Measurements from ENCODE around the gene PORCN. TPM values are rescaled to one million over a fixed set of nuclear protein-coding genes. Genes with fewer than 3 reads are reported as not detected.

PORCN gene
- total and polyA plus RNA-seq, 2 of the 13 experiments (the other 11 are each of a cell fraction or from before 2014, with no cell fraction given) = 3.9 to 5.8 TPM

DNA sequence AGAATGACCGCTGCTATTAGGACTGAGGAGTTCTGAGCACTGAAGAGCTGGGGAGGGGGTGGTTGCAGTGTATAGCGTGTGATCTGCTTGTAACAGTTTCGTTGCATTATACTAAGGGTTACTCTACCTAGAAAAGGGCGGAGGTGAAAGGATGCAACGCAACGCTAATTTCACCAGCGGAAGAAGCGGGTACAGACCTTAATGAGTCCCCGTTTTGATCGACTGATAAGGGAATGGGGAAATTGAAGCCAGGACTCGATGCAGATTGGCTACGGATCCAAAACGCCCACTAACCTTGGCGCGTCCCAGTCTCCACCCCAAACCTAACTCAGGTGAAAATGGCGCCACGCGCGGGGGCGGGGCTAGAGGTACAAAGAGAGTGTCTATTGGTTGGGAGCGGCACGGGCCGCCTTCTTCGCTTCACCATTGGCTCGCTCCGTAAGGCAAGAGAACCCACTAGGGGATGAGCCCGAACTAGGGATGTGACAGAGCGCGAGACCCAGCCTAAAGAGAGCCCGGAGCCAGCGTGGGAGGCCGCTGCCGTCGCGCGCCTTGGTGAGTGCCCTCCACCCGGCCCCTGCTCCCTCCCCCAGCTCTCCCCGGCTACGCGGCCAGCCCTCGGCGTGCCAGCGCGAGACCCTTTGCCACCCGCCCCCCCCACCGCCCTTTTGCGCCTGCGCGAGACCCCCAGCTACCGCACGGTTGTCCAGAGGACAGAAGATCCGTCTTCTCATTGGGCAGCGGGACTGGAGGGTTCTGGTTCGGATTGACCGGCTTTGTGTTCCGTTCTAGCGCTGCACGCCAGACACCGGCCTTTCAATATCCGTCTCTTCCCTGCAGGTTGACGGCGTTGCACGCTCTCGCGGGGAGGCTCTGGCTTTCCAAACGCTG is 12.8 kb downstream of the PORCN start, which contains the start of gene EBP (continued):
- TF ChIP-seq SRSF4 (IDR thresholded peaks at IDR 0.05; ENCODE audit: low read depth, low read length, poor library complexity, severe bottlenecking) (no peak), ZFP37 (CRISPR knock-in tag; IDR thresholded peaks at IDR 0.05; ENCODE audit: borderline replicate concordance) (no peak), EZH2 (conservative IDR thresholded peaks at IDR 0.05; ENCODE audit: low read depth, low read length) (no peak), ZNF577 (CRISPR knock-in tag; IDR thresholded peaks at IDR 0.05; ENCODE audit: borderline replicate concordance, low read depth) (no peak), ZNF33A (CRISPR knock-in tag; IDR thresholded peaks at IDR 0.05; ENCODE audit: borderline replicate concordance) (no peak), ZNF891 (CRISPR knock-in tag; IDR thresholded peaks at IDR 0.05) (no peak), NR2F2 (IDR thresholded peaks at IDR 0.05; ENCODE audit: borderline replicate concordance, low read depth) (no peak), ZNF124 (CRISPR knock-in tag; IDR thresholded peaks at IDR 0.05) (no peak), LCORL (IDR thresholded peaks at IDR 0.05) (no peak), LCORL (CRISPR knock-in tag; IDR thresholded peaks at IDR 0.05) (no peak), IRX3 (CRISPR knock-in tag; IDR thresholded peaks at IDR 0.05; ENCODE audit: borderline replicate concordance, low read depth) (no peak), ZNF841 (CRISPR knock-in tag; IDR thresholded peaks at IDR 0.05; ENCODE audit: borderline replicate concordance) (no peak), ISX (CRISPR knock-in tag; conservative IDR thresholded peaks at IDR 0.05) (no peak), PHF5A (CRISPR knock-in tag; IDR thresholded peaks at IDR 0.05; ENCODE audit: low read depth, unreplicated experiment) (no peak), HDAC6 (IDR thresholded peaks at IDR 0.05; ENCODE audit: low read depth, low read length) (no peak), ZNF432 (CRISPR knock-in tag; IDR thresholded peaks at IDR 0.05; ENCODE audit: borderline replicate concordance) (no peak), SATB2 (CRISPR knock-in tag; IDR thresholded peaks at IDR 0.05) (no peak), PHF8 (CRISPR knock-in tag; IDR thresholded peaks at IDR 0.05) (peak; percentile 51), ETV6 (CRISPR knock-in tag; conservative IDR thresholded peaks at IDR 0.05) (no peak)
- TF ChIP-seq, protein P1, sequence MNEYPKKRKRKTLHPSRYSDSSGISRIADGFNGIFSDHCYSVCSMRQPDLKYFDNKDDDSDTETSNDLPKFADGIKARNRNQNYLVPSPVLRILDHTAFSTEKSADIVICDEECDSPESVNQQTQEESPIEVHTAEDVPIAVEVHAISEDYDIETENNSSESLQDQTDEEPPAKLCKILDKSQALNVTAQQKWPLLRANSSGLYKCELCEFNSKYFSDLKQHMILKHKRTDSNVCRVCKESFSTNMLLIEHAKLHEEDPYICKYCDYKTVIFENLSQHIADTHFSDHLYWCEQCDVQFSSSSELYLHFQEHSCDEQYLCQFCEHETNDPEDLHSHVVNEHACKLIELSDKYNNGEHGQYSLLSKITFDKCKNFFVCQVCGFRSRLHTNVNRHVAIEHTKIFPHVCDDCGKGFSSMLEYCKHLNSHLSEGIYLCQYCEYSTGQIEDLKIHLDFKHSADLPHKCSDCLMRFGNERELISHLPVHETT (CRISPR knock-in tag; conservative IDR thresholded peaks at IDR 0.05) = no peak
- TF ChIP-seq, protein P2, sequence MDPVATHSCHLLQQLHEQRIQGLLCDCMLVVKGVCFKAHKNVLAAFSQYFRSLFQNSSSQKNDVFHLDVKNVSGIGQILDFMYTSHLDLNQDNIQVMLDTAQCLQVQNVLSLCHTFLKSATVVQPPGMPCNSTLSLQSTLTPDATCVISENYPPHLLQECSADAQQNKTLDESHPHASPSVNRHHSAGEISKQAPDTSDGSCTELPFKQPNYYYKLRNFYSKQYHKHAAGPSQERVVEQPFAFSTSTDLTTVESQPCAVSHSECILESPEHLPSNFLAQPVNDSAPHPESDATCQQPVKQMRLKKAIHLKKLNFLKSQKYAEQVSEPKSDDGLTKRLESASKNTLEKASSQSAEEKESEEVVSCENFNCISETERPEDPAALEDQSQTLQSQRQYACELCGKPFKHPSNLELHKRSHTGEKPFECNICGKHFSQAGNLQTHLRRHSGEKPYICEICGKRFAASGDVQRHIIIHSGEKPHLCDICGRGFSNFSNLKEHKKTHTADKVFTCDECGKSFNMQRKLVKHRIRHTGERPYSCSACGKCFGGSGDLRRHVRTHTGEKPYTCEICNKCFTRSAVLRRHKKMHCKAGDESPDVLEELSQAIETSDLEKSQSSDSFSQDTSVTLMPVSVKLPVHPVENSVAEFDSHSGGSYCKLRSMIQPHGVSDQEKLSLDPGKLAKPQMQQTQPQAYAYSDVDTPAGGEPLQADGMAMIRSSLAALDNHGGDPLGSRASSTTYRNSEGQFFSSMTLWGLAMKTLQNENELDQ (CRISPR knock-in tag; IDR thresholded peaks at IDR 0.05; ENCODE audit: borderline replicate concordance) = no peak
- TF ChIP-seq, protein P3, sequence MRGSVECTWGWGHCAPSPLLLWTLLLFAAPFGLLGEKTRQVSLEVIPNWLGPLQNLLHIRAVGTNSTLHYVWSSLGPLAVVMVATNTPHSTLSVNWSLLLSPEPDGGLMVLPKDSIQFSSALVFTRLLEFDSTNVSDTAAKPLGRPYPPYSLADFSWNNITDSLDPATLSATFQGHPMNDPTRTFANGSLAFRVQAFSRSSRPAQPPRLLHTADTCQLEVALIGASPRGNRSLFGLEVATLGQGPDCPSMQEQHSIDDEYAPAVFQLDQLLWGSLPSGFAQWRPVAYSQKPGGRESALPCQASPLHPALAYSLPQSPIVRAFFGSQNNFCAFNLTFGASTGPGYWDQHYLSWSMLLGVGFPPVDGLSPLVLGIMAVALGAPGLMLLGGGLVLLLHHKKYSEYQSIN (CRISPR knock-in tag; IDR thresholded peaks at IDR 0.05; ENCODE audit: borderline replicate concordance) = no peak
- TF ChIP-seq, protein P4, sequence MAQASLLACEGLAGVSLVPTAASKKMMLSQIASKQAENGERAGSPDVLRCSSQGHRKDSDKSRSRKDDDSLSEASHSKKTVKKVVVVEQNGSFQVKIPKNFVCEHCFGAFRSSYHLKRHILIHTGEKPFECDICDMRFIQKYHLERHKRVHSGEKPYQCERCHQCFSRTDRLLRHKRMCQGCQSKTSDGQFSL (CRISPR knock-in tag; IDR thresholded peaks at IDR 0.05) = peak; percentile 95
- TF ChIP-seq, protein P5, sequence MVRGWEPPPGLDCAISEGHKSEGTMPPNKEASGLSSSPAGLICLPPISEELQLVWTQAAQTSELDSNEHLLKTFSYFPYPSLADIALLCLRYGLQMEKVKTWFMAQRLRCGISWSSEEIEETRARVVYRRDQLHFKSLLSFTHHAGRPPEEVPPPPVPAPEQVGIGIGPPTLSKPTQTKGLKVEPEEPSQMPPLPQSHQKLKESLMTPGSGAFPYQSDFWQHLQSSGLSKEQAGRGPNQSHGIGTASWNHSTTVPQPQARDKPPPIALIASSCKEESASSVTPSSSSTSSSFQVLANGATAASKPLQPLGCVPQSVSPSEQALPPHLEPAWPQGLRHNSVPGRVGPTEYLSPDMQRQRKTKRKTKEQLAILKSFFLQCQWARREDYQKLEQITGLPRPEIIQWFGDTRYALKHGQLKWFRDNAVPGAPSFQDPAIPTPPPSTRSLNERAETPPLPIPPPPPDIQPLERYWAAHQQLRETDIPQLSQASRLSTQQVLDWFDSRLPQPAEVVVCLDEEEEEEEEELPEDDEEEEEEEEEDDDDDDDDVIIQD (CRISPR knock-in tag; IDR thresholded peaks at IDR 0.05; ENCODE audit: low read depth) = no peak

Data from HepG2 (cell line).